Astrocyte (in vitro differentiated cells and primary cell): ENCODE measurements around the gene KY.

ENCODE experiments used
- CTCF ChIP-seq: IDR thresholded peaks from 2 replicates; pipeline ENCODE4 v1.5.1; 2011; ENCODE audit warnings: low read depth, mild to moderate bottlenecking, inconsistent platforms, low read length, moderate library complexity; ENCODE audit not compliant: insufficient read depth
- EZH2 ChIP-seq: IDR thresholded peaks from 2 replicates; pipeline ENCODE4 v1.6.1; 2012; ENCODE audit warnings: mild to moderate bottlenecking, low read length, inconsistent platforms; ENCODE audit not compliant: insufficient read depth

GRCh38 chr3:134607054-134608022 is 43.5 kb downstream of the KY start:
- TF ChIP-seq CTCF (no peak), EZH2 (no peak)
